ENCODE measurements around the gene EFNA3.

EFNA3 gene

GRCh38 chr1:155050560-155051341 lies 27.9 kb upstream of the EFNA3 start, which contains the start of gene ADAM15:
Gene ADAM15, plus strand, starts transcription at chr1:155051316. Its CDS starts 71 bp downstream, at chr1:155051387.
- peak; percentile 99 for TF ChIP-seq CTCF (IDR thresholded peaks at IDR 0.05)

GRCh38 chr1:155051342-155051776 lies 27.3 kb upstream of the EFNA3 start:
- no peak for TF ChIP-seq CTCF (IDR thresholded peaks at IDR 0.05)

- no peak for TF ChIP-seq CTCF (IDR thresholded peaks at IDR 0.05)
Measured at GRCh38 chr1:155051777-155052398, 26.7 kb upstream of the EFNA3 start.

- TF ChIP-seq CTCF (IDR thresholded peaks at IDR 0.05), result peak; percentile 69
Measured at GRCh38 chr1:155052439-155053395, 25.9 kb upstream of the EFNA3 start.

- no peak for TF ChIP-seq CTCF (IDR thresholded peaks at IDR 0.05)
Measured at GRCh38 chr1:155053531-155054105, 25.0 kb upstream of the EFNA3 start.

GRCh38 chr1:155057104-155057503 lies 21.5 kb upstream of the EFNA3 start:
- no peak for TF ChIP-seq CTCF (IDR thresholded peaks at IDR 0.05)

GRCh38 chr1:155057788-155058211 lies 20.8 kb upstream of the EFNA3 start:
- no peak for TF ChIP-seq CTCF (IDR thresholded peaks at IDR 0.05)
